ENCODE results near the gene INPP5A.

Gene INPP5A

GRCh38 chr10:132492323-132493025 lies 45.1 kb upstream of the INPP5A start:
- Histone ChIP-seq H3K4me3 (ENCODE audit: low read depth, low read length) (no peak overlapping the region), H3K36me3 (replicated peaks) (no peaks in the 10 kb centered on the region), H3K27ac (no peak overlapping the region), H3K27me3 (replicated peaks) (peaks cover 8% of the 10 kb centered on the region)
- no peak for DNase-seq
- in situ Hi-C loops (cut with HindIII; ENCODE audit: low pct_ligation_motif_present, low sequenced_read_pairs): no loop called here
- TF ChIP-seq CTCF (IDR thresholded peaks at IDR 0.05; ENCODE audit: low read depth, low read length, missing control alignments): no peak

GRCh38 chr10:132493246-132493755 lies 44.3 kb upstream of the INPP5A start:
- Histone ChIP-seq H3K27ac (no peak overlapping the region), H3K36me3 (replicated peaks) (no peaks in the 10 kb centered on the region), H3K27me3 (replicated peaks) (peaks cover 9% of the 10 kb centered on the region), H3K4me3 (ENCODE audit: low read depth, low read length) (no peak overlapping the region)
- in situ Hi-C loops (cut with HindIII; ENCODE audit: low pct_ligation_motif_present, low sequenced_read_pairs): no loop called here
- DNase-seq: no peak
- TF ChIP-seq CTCF (IDR thresholded peaks at IDR 0.05; ENCODE audit: low read depth, low read length, missing control alignments): no peak

DNA sequence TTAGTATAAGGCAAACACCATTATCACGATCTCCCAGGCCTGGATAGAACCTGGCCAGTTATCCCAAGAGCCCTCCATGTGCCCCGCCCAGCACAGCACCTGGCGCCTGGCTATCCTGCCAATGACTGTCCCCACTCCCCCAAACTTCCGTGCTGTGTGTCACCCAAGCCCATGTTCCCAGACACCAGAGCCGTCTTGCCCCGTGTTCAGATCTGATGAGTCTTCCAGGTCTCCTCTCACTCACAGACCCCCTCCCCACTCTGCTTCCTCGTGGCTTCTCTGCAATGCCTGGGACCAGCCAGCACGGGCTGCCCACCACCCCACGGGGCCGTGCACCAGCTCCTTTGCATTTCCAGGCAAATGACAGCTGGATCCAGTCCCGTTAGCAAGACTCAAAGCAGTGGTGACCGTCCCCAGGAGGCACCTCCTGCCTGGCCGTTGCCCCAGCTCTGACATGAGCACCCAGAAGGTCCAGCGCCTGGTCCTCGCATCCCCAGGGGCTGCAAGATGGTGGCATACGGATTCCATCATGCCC lies 43.8 kb upstream of the INPP5A start:
- H3K36me3 ChIP-seq (replicated peaks): no peaks in the 10 kb centered on the region
- peaks cover 9% of the 10 kb centered on the region for H3K27me3 ChIP-seq (replicated peaks)
- no peak overlapping the region for H3K27ac ChIP-seq
- no peak overlapping the region for H3K4me3 ChIP-seq (ENCODE audit: low read depth, low read length)
- DNase-seq: no peak
- no peak for TF ChIP-seq CTCF (IDR thresholded peaks at IDR 0.05; ENCODE audit: low read depth, low read length, missing control alignments)
- in situ Hi-C loops (cut with HindIII; ENCODE audit: low pct_ligation_motif_present, low sequenced_read_pairs): no loop called here

GRCh38 chr10:132494866-132495630 lies 42.5 kb upstream of the INPP5A start:
- no peak for DNase-seq
- no peaks in the 10 kb centered on the region for H3K36me3 ChIP-seq (replicated peaks)
- in situ Hi-C loops (cut with HindIII; ENCODE audit: low pct_ligation_motif_present, low sequenced_read_pairs): no loop called here
- no peak overlapping the region for H3K27ac ChIP-seq
- H3K27me3 ChIP-seq (replicated peaks): peaks cover 9% of the 10 kb centered on the region
- H3K4me3 ChIP-seq (ENCODE audit: low read depth, low read length): no peak overlapping the region
- no peak for TF ChIP-seq CTCF (IDR thresholded peaks at IDR 0.05; ENCODE audit: low read depth, low read length, missing control alignments)

- H3K27ac ChIP-seq: no peak overlapping the region
- DNase-seq: no peak
- H3K4me3 ChIP-seq (ENCODE audit: low read depth, low read length): no peak overlapping the region
- no peaks in the 10 kb centered on the region for H3K36me3 ChIP-seq (replicated peaks)
- in situ Hi-C loops (cut with HindIII; ENCODE audit: low pct_ligation_motif_present, low sequenced_read_pairs): no loop called here
- no peak for TF ChIP-seq CTCF (IDR thresholded peaks at IDR 0.05; ENCODE audit: low read depth, low read length, missing control alignments)
- H3K27me3 ChIP-seq (replicated peaks): peaks cover 9% of the 10 kb centered on the region
Observed at GRCh38 chr10:132496360-132497062, 41.1 kb upstream of the INPP5A start.
